ENCODE measurements around the gene IL24.

GRCh38 chr1:206922524-206922923, 25.3 kb downstream of the IL24 start:
- TF ChIP-seq CTCF (IDR thresholded peaks at IDR 0.05) (no peak), POLR2A (IDR thresholded peaks at IDR 0.05) (no peak)
